Dedifferentiated amniotic fluid mesenchymal stem cell (primary cell): ENCODE measurements around the gene UBE2B.
"Not testable (repeated sequence)": the region's sequence is repeated elsewhere in the genome, so short reads cannot be mapped to it uniquely, and the experiment has no call there.

Experiments used
- DNase-seq: peaks from one replicate; pipeline ENCODE4 v3.0.0-alpha.2; 2016; ENCODE audit errors: extremely low spot score

UBE2B gene

GRCh38 chr5:134398609-134399155 is 27.3 kb downstream of the UBE2B start:
- DNase-seq = no peak

GRCh38 chr5:134403951-134404350 is 32.6 kb downstream of the UBE2B start:
- no peak for DNase-seq

- no peak for DNase-seq
These were observed 35.0 kb downstream of the UBE2B start for GRCh38 chr5:134406390-134406789.

GRCh38 chr5:134409321-134409720 is 38.0 kb downstream of the UBE2B start:
- DNase-seq = no peak

GRCh38 chr5:134410822-134411221 is 39.5 kb downstream of the UBE2B start:
- no peak for DNase-seq

GRCh38 chr5:134411228-134411545 is 39.8 kb downstream of the UBE2B start:
- no peak for DNase-seq

- peak; percentile 70 for DNase-seq
These were observed 40.3 kb downstream of the UBE2B start, which contains the start of gene CDKN2AIPNL for GRCh38 chr5:134411546-134412266. Gene CDKN2AIPNL (minus strand): TSS chr5:134411881. CDS start chr5:134411854, 27 bp downstream.

GRCh38 chr5:134413046-134413445 is 41.7 kb downstream of the UBE2B start:
- no peak for DNase-seq

- DNase-seq = no peak
These were observed 46.3 kb downstream of the UBE2B start for GRCh38 chr5:134417707-134418106.

GRCh38 chr5:134418958-134419357 is 47.6 kb downstream of the UBE2B start:
- DNase-seq = no peak

GRCh38 chr5:134420343-134420742 is 49.0 kb downstream of the UBE2B start:
- DNase-seq = no peak

GRCh38 chr5:134421038-134421437 is 49.7 kb downstream of the UBE2B start:
- DNase-seq = not testable (repeated sequence)

- DNase-seq = no peak
These were observed 51.5 kb downstream of the UBE2B start for GRCh38 chr5:134422791-134423365.

- DNase-seq = no peak
These were observed 52.0 kb downstream of the UBE2B start for GRCh38 chr5:134423376-134423775.

- no peak for DNase-seq
These were observed 55.0 kb downstream of the UBE2B start for GRCh38 chr5:134426361-134426760.

- no peak for DNase-seq
These were observed 56.2 kb downstream of the UBE2B start for GRCh38 chr5:134427540-134428041.

- no peak for DNase-seq
These were observed 58.7 kb downstream of the UBE2B start for GRCh38 chr5:134430001-134430569.

GRCh38 chr5:134432174-134432573 is 60.8 kb downstream of the UBE2B start:
- no peak for DNase-seq

GRCh38 chr5:134432677-134433359 is 61.4 kb downstream of the UBE2B start:
- no peak for DNase-seq

- no peak for DNase-seq
These were observed 64.2 kb downstream of the UBE2B start for GRCh38 chr5:134435560-134435959.

- peak; percentile 34 for DNase-seq
These were observed 65.4 kb downstream of the UBE2B start for GRCh38 chr5:134436523-134437339.
